HG03469 (cell line): ENCODE data around the gene SCO2.
A peak's percentile ranks its signal among the peaks of the same experiment; 100 is the strongest.

Source experiments
- ATAC-seq: cut with Tn5 transposase; IDR thresholded peaks from one replicate; pipeline ENCODE4 v1.9.1; 2021; ENCODE audit warnings: mild to moderate bottlenecking, moderate library complexity, moderate number of reproducible peaks; ENCODE audit not compliant: unreplicated experiment

SCO2 gene

GRCh38 chr22:50525104-50525857, at the start of gene SCO2:
Gene SCO2, minus strand, starts transcription at chr22:50525598. Its CDS starts 1,187 bp downstream, at chr22:50524411.
- ATAC-seq, result peak; percentile 30

- no peak for ATAC-seq
These were observed 49.0 kb upstream of the SCO2 start for GRCh38 chr22:50574383-50574755.

GRCh38 chr22:50573491-50574382, 48.3 kb upstream of the SCO2 start:
- ATAC-seq, result no peak

- no peak for ATAC-seq
These were observed 47.6 kb upstream of the SCO2 start for GRCh38 chr22:50572965-50573364.

- ATAC-seq, result no peak
These were observed 46.1 kb upstream of the SCO2 start for GRCh38 chr22:50571264-50572175.

GRCh38 chr22:50570861-50571260, 45.5 kb upstream of the SCO2 start:
- no peak for ATAC-seq

GRCh38 chr22:50569896-50570535, 44.6 kb upstream of the SCO2 start:
- no peak for ATAC-seq

- no peak for ATAC-seq
These were observed 43.7 kb upstream of the SCO2 start for GRCh38 chr22:50569041-50569459.

- ATAC-seq, result no peak
These were observed 43.2 kb upstream of the SCO2 start for GRCh38 chr22:50568626-50569025.

- ATAC-seq, result no peak
These were observed 42.4 kb upstream of the SCO2 start for GRCh38 chr22:50567721-50568252.

- ATAC-seq, result no peak
These were observed 38.9 kb upstream of the SCO2 start for GRCh38 chr22:50564289-50564688.

- ATAC-seq, result no peak
These were observed 38.2 kb upstream of the SCO2 start for GRCh38 chr22:50563413-50564160.

- peak; percentile 90 for ATAC-seq
These were observed 37.4 kb upstream of the SCO2 start, which contains the start of gene SYCE3 for GRCh38 chr22:50562523-50563412. Gene SYCE3, minus strand, starts transcription at chr22:50562919. Its CDS starts 6,514 bp downstream, at chr22:50556405.

- no peak for ATAC-seq
These were observed 36.3 kb upstream of the SCO2 start for GRCh38 chr22:50561401-50562358.

GRCh38 chr22:50560034-50560433, 34.6 kb upstream of the SCO2 start:
- no peak for ATAC-seq

GRCh38 chr22:50556703-50557102, 31.3 kb upstream of the SCO2 start:
- no peak for ATAC-seq

GRCh38 chr22:50553310-50553709, 27.9 kb upstream of the SCO2 start:
- no peak for ATAC-seq
